A549 (cell line): Measurements from ENCODE around the gene MCM7. TPM values are rescaled to one million over a fixed set of nuclear protein-coding genes. Genes with fewer than 3 reads are reported as not detected.

Experiments used
- ATAC-seq, 2 experiments: fragments of 200-7000 bp in 1 of 2; fragments of >200 bp in 1 of 2; cut with Nextera tagmentation in 1 of 2; cut with Tn5 transposase in 1 of 2; 3 replicates each; pipeline versions ENCODE4 v1.8.0 to v1.9.1; 2018 to 2020; ENCODE audit warnings: mild to moderate bottlenecking in 1 of 2, moderate library complexity in 1 of 2
- CTCF ChIA-PET: fragments of 300-600 bp; sonication (Branson Sonifier 250); formaldehyde crosslinking; extraction: SDS; loops from one replicate; lab custom pipeline; 2021; ENCODE audit warnings: antibody characterized with exemption, inconsistent platforms; lab: Yijun Ruan, JAX
- POLR2A ChIA-PET: fragments of 350-600 bp; formaldehyde crosslinking; extraction: SDS; loops from one replicate; lab custom pipeline; 2021; ENCODE audit warnings: antibody characterized with exemption, inconsistent platforms; lab: Yijun Ruan, JAX
- DNase-seq, 2 experiments: peaks; one replicate each; pipeline versions ENCODE4 v3.0.0 to v3.0.0-alpha.2; 2011 to 2016; ENCODE audit warnings: low read depth in 1 of 2, low spot score in 1 of 2
- FAIRE-seq: peaks from 2 replicates; lab custom pipeline; 2011; peaks lifted over from hg19 to GRCh38; lab: Jason Lieb, UNC
- H3K27ac ChIP-seq, 2 experiments: fragments of >200 bp; sonication (Bioruptor Twin); formaldehyde crosslinking; 3 replicates each; pipeline ENCODE4 v1.5.1; 2016 to 2017
- H3K4me1 ChIP-seq: fragments of >200 bp; sonication (Bioruptor Twin); formaldehyde crosslinking; 3 replicates; pipeline ENCODE4 v1.6.1; 2016
- H3K4me2 ChIP-seq: fragments of >200 bp; sonication (Bioruptor Twin); formaldehyde crosslinking; 3 replicates; pipeline ENCODE4 v1.6.1; 2016
- H3K4me3 ChIP-seq: fragments of >200 bp; sonication (Bioruptor Twin); formaldehyde crosslinking; 3 replicates; pipeline ENCODE4 v1.5.1; 2016
- H3K9me3 ChIP-seq: fragments of >200 bp; sonication (Bioruptor Twin); formaldehyde crosslinking; 3 replicates; pipeline ENCODE4 v1.6.1; 2016
- CBX2 ChIP-seq: fragments of 200-600 bp; sonication (generic); IDR thresholded peaks from 2 replicates; pipeline ENCODE4 v1.6.1; 2016; ENCODE audit warnings: low read depth, mild to moderate bottlenecking, borderline replicate concordance
- CEBPB ChIP-seq, 2 experiments: fragments of >200 bp in 1 of 2; sonication (Bioruptor Twin) in 1 of 2; formaldehyde crosslinking in 1 of 2; IDR thresholded peaks; 2 replicates each; pipeline ENCODE4 v1.6.1; 2012 to 2016
- CHD2 ChIP-seq: fragments of 150-350 bp; IDR thresholded peaks from 2 replicates; pipeline ENCODE4 v1.6.1; 2014; ENCODE audit warnings: low read length; ENCODE audit not compliant: partially characterized antibody
- EHF ChIP-seq: fragments of 250-450 bp; sonication (Bioruptor Pico); IDR thresholded peaks from 2 replicates; pipeline ENCODE4 v1.5.0; 2020; ENCODE audit warnings: mild to moderate bottlenecking
- EHMT2 ChIP-seq: fragments of 200-600 bp; sonication (generic); IDR thresholded peaks from 2 replicates; pipeline ENCODE4 v1.6.1; 2016; ENCODE audit warnings: antibody characterized with exemption, low read depth, mild to moderate bottlenecking, moderate library complexity
- EP300 ChIP-seq, 2 experiments: fragments of >200 bp; sonication (Bioruptor Twin); formaldehyde crosslinking; IDR thresholded peaks; 2 replicates in 1 of 2; 3 replicates in 1 of 2; pipeline ENCODE4 v1.6.1; 2016 to 2017
- FOSL2 ChIP-seq, 2 experiments: fragments of 450-650 bp in 1 of 2; fragments of >200 bp in 1 of 2; sonication (Bioruptor Twin) in 1 of 2; formaldehyde crosslinking; IDR thresholded peaks; 2 replicates each; pipeline versions ENCODE4 v1.5.0 to v1.6.1; 2016 to 2020; ENCODE audit warnings: mild to moderate bottlenecking in 1 of 2, moderate library complexity in 1 of 2
- FOXS1 ChIP-seq: fragments of 250-450 bp; sonication (Bioruptor Pico); IDR thresholded peaks from 2 replicates; pipeline ENCODE4 v1.5.0; 2020; ENCODE audit warnings: mild to moderate bottlenecking, moderate library complexity
- HEYL ChIP-seq: fragments of 250-450 bp; sonication (Bioruptor Pico); IDR thresholded peaks from 2 replicates; pipeline ENCODE4 v1.8.0; 2021; ENCODE audit warnings: mild to moderate bottlenecking, moderate library complexity
- JUN ChIP-seq, 2 experiments: fragments of >200 bp; sonication (Bioruptor Twin); formaldehyde crosslinking; IDR thresholded peaks; 2 replicates in 1 of 2; 3 replicates in 1 of 2; pipeline ENCODE4 v1.6.1; 2016 to 2017
- KDM1A ChIP-seq: fragments of 200-600 bp; sonication (generic); IDR thresholded peaks from 2 replicates; pipeline ENCODE4 v1.6.1; 2016; ENCODE audit warnings: low read depth, mild to moderate bottlenecking
- KDM5A ChIP-seq: fragments of 200-600 bp; sonication (generic); IDR thresholded peaks from 2 replicates; pipeline ENCODE4 v1.6.1; 2016; ENCODE audit warnings: antibody characterized with exemption, mild to moderate bottlenecking
- MAZ ChIP-seq: fragments of 150-350 bp; IDR thresholded peaks from 2 replicates; pipeline ENCODE4 v1.6.1; 2014; ENCODE audit warnings: antibody characterized with exemption, low read depth, low read length, borderline replicate concordance
- MYC ChIP-seq: IDR thresholded peaks from 2 replicates; pipeline ENCODE4 v1.6.1; 2012; ENCODE audit warnings: mild to moderate bottlenecking, inconsistent platforms, low read length, improper control_type of control experiment, borderline replicate concordance
- NPAS2 ChIP-seq: fragments of 250-450 bp; sonication (Bioruptor Pico); IDR thresholded peaks from 2 replicates; pipeline ENCODE4 v1.8.0; 2022; ENCODE audit warnings: mild to moderate bottlenecking, moderate library complexity, borderline replicate concordance
- POLR2AphosphoS2 ChIP-seq: conservative IDR thresholded peaks from 2 replicates; pipeline ENCODE4 v1.6.1; 2012; ENCODE audit warnings: low read length, improper control_type of control experiment, inconsistent platforms
- RARB ChIP-seq: fragments of 250-450 bp; sonication (Bioruptor Pico); IDR thresholded peaks from 2 replicates; pipeline ENCODE4 v1.8.0; 2021; ENCODE audit warnings: mild to moderate bottlenecking, moderate library complexity
- RFX5 ChIP-seq: fragments of 450-650 bp; IDR thresholded peaks from 2 replicates; pipeline ENCODE4 v1.7.1; 2014; ENCODE audit warnings: antibody characterized with exemption, mild to moderate bottlenecking, moderate library complexity
- SMC3 ChIP-seq: fragments of >200 bp; sonication (Bioruptor Twin); formaldehyde crosslinking; IDR thresholded peaks from 3 replicates; pipeline ENCODE4 v1.6.1; 2018; ENCODE audit warnings: inconsistent platforms
- TFCP2L1 ChIP-seq: fragments of 250-450 bp; sonication (Bioruptor Pico); IDR thresholded peaks from 2 replicates; pipeline ENCODE4 v1.5.0; 2021; ENCODE audit warnings: mild to moderate bottlenecking
- TP53 ChIP-seq: fragments of 250-450 bp; sonication (Bioruptor Pico); IDR thresholded peaks from 2 replicates; pipeline ENCODE4 v1.5.0; 2021; ENCODE audit warnings: mild to moderate bottlenecking, moderate library complexity
- ZC3H11A ChIP-seq: fragments of 450-650 bp; IDR thresholded peaks from 2 replicates; pipeline ENCODE4 v1.6.1; 2014; ENCODE audit warnings: antibody characterized with exemption, mild to moderate bottlenecking
- ZNF302 ChIP-seq: fragments of 250-450 bp; sonication (Bioruptor Pico); IDR thresholded peaks from 2 replicates; pipeline ENCODE4 v1.9.0; 2021; ENCODE audit warnings: inconsistent platforms, mild to moderate bottlenecking, moderate library complexity
- WGBS: methylation state at CpG from one replicate; pipeline ENCODE4 v1.1.6; 2017; ENCODE audit errors: missing lambda C conversion rate; 5-methylcytosine and 5-hydroxymethylcytosine counted together
- polyA plus RNA-seq, 4 experiments: library from polyadenylated mRNA; depleted of rRNA in 3 of 4; stranded (reverse); fragments of >200 nt; fragmentation: RNase III in 1 of 4; extraction: RNeasy Plus Mini Kit Qiagen cat#74134 plus additional on column Dnase treatment in 1 of 4; gene quantifications; 2 replicates in 3 of 4; 3 replicates in 1 of 4; pipeline ENCODE4 v1.2.3, GENCODE V29; 2011 to 2017
- TF ChIP-seq, protein P1 (sequence below): IDR thresholded peaks from 2 replicates; pipeline ENCODE4 v1.6.1; 2012
- TF ChIP-seq, protein P2 (sequence below): IDR thresholded peaks from 2 replicates; pipeline ENCODE4 v1.6.1; 2012; ENCODE audit warnings: low read depth, borderline replicate concordance
- TF ChIP-seq, protein P3 (sequence below): fragments of 450-650 bp; IDR thresholded peaks from 2 replicates; pipeline ENCODE4 v1.6.1; 2014; ENCODE audit warnings: antibody characterized with exemption
- TF ChIP-seq, protein P4 (sequence below): fragments of 200-600 bp; sonication (generic); IDR thresholded peaks from 2 replicates; pipeline ENCODE4 v1.6.1; 2016; ENCODE audit warnings: antibody characterized with exemption, mild to moderate bottlenecking, moderate library complexity
- TF ChIP-seq, protein P5 (sequence below): IDR thresholded peaks from 2 replicates; pipeline ENCODE4 v1.6.1; 2012
- TF ChIP-seq, protein P6 (sequence below): fragments of 250-450 bp; sonication (Bioruptor Pico); IDR thresholded peaks from 2 replicates; pipeline ENCODE4 v1.5.0; 2020; ENCODE audit warnings: low read depth, mild to moderate bottlenecking, moderate library complexity

MCM7 gene
- polyA plus RNA-seq, 2 of the 4 experiments (the other 2 are of a cell fraction): 145 to 287 TPM

DNA sequence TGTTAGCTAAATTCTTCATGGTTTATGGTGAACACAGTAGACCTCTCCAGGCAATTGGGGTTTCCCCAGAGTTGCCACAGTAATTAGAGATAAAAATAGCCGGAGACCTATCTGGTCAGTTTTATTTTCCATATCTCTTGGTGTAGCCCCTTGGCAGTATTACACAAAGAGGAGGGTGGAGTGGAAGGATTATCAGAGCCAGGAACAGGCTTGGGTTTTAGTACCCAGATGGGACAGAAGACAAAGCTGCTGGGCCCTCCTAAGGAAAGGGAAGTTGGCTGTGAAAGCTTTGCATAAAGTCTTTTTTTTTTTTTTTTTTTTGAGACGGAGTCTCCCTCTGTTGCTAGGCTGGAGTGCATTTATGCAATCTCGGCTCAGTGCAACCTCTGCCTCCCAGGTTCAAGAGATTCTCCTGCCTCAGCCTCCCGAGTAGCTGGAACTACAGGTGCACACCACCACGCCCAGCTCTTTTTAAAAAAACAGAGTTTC, 41.9 kb downstream of the MCM7 start:
- POLR2A ChIA-PET: interaction anchor here (0.8 kb wide), 1 partner anchor 18 kb away, joined by 3 read pairs; no protein-coding TSS in a partner anchor

DNA sequence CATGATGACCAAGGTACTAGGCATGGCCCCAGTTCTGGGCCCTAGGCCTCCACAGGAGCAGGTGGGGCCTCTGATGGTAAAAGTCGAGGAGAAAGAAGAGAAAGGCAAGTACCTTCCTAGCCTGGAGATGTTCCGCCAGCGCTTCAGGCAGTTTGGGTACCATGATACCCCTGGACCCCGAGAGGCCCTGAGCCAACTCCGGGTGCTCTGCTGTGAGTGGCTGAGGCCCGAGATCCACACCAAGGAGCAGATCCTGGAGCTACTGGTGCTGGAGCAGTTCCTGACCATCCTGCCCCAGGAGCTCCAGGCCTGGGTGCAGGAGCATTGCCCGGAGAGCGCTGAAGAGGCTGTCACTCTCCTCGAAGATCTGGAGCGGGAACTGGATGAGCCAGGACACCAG, 44.2 kb downstream of the MCM7 start:
- H3K27ac ChIP-seq: no peak overlapping the region
- CTCF ChIA-PET: interaction anchor here (12.5 kb wide), 1 partner anchor 65 kb away, joined by 128 read pairs; no protein-coding TSS in a partner anchor
- TF ChIP-seq MAZ (no peak), EHF (CRISPR knock-in tag) (no peak), ZNF302 (CRISPR knock-in tag) (no peak), CHD2 (no peak), NPAS2 (CRISPR knock-in tag) (no peak), SMC3 (no peak), CBX2 (no peak), ZC3H11A (no peak), RFX5 (no peak), FOSL2 (IDR thresholded peaks at IDR 0.05) (no peak), FOSL2 (CRISPR knock-in tag; IDR thresholded peaks at IDR 0.05) (no peak), POLR2AphosphoS2 (no peak), JUN (IDR thresholded peaks at IDR 0.05) (no peak)
- TF ChIP-seq, protein P1, sequence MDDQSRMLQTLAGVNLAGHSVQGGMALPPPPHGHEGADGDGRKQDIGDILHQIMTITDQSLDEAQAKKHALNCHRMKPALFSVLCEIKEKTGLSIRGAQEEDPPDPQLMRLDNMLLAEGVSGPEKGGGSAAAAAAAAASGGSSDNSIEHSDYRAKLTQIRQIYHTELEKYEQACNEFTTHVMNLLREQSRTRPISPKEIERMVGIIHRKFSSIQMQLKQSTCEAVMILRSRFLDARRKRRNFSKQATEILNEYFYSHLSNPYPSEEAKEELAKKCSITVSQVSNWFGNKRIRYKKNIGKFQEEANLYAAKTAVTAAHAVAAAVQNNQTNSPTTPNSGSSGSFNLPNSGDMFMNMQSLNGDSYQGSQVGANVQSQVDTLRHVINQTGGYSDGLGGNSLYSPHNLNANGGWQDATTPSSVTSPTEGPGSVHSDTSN: no peak
- TF ChIP-seq, protein P2, sequence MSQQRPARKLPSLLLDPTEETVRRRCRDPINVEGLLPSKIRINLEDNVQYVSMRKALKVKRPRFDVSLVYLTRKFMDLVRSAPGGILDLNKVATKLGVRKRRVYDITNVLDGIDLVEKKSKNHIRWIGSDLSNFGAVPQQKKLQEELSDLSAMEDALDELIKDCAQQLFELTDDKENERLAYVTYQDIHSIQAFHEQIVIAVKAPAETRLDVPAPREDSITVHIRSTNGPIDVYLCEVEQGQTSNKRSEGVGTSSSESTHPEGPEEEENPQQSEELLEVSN: no peak

More for the DNA sequence above, 41.9 kb downstream of the MCM7 start:
- Histone ChIP-seq H3K9me3 (peaks cover 18% of the 10 kb centered on the region), H3K27ac (no peak overlapping the region), H3K4me2 (no peak overlapping the region), H3K4me3 (no peak overlapping the region), H3K4me1 (no peaks in the 10 kb centered on the region)
- DNase-seq: no peak
- ATAC-seq: no peak
- CTCF ChIA-PET: interaction anchor here (0.7 to 12.5 kb wide), 6 partner anchors 7 to 140 kb away, joined by 3 to 128 read pairs (median 4); partner anchors contain the start of genes TRIM4 and ZKSCAN1
- TF ChIP-seq TFCP2L1 (CRISPR knock-in tag): no peak
- TF ChIP-seq NPAS2 (CRISPR knock-in tag): no peak
- TF ChIP-seq EHMT2: no peak
- TF ChIP-seq MYC: no peak
- no peak for TF ChIP-seq CEBPB (IDR thresholded peaks at IDR 0.05)
- TF ChIP-seq, protein P2: no peak
- no peak for TF ChIP-seq KDM5A
- no peak for TF ChIP-seq FOXS1 (CRISPR knock-in tag)
- no peak for TF ChIP-seq EP300 (IDR thresholded peaks at IDR 0.05)
- TF ChIP-seq, protein P3, sequence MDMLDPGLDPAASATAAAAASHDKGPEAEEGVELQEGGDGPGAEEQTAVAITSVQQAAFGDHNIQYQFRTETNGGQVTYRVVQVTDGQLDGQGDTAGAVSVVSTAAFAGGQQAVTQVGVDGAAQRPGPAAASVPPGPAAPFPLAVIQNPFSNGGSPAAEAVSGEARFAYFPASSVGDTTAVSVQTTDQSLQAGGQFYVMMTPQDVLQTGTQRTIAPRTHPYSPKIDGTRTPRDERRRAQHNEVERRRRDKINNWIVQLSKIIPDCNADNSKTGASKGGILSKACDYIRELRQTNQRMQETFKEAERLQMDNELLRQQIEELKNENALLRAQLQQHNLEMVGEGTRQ: no peak
- TF ChIP-seq, protein P4, sequence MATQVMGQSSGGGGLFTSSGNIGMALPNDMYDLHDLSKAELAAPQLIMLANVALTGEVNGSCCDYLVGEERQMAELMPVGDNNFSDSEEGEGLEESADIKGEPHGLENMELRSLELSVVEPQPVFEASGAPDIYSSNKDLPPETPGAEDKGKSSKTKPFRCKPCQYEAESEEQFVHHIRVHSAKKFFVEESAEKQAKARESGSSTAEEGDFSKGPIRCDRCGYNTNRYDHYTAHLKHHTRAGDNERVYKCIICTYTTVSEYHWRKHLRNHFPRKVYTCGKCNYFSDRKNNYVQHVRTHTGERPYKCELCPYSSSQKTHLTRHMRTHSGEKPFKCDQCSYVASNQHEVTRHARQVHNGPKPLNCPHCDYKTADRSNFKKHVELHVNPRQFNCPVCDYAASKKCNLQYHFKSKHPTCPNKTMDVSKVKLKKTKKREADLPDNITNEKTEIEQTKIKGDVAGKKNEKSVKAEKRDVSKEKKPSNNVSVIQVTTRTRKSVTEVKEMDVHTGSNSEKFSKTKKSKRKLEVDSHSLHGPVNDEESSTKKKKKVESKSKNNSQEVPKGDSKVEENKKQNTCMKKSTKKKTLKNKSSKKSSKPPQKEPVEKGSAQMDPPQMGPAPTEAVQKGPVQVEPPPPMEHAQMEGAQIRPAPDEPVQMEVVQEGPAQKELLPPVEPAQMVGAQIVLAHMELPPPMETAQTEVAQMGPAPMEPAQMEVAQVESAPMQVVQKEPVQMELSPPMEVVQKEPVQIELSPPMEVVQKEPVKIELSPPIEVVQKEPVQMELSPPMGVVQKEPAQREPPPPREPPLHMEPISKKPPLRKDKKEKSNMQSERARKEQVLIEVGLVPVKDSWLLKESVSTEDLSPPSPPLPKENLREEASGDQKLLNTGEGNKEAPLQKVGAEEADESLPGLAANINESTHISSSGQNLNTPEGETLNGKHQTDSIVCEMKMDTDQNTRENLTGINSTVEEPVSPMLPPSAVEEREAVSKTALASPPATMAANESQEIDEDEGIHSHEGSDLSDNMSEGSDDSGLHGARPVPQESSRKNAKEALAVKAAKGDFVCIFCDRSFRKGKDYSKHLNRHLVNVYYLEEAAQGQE: no peak
- no peak for TF ChIP-seq HEYL (CRISPR knock-in tag)
- TF ChIP-seq, protein P5, sequence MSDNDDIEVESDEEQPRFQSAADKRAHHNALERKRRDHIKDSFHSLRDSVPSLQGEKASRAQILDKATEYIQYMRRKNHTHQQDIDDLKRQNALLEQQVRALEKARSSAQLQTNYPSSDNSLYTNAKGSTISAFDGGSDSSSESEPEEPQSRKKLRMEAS: no peak
- TF ChIP-seq, protein P1: no peak
- TF ChIP-seq, protein P6, sequence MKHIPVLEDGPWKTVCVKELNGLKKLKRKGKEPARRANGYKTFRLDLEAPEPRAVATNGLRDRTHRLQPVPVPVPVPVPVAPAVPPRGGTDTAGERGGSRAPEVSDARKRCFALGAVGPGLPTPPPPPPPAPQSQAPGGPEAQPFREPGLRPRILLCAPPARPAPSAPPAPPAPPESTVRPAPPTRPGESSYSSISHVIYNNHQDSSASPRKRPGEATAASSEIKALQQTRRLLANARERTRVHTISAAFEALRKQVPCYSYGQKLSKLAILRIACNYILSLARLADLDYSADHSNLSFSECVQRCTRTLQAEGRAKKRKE (CRISPR knock-in tag): no peak
- TF ChIP-seq KDM1A: no peak
- TF ChIP-seq RARB (CRISPR knock-in tag): no peak
- no peak for TF ChIP-seq TP53 (CRISPR knock-in tag)
- no peak for TF ChIP-seq RFX5
- FAIRE-seq: no peak
- 92% methylated on average over 5 of the region's 5 CpGs for WGBS

More for the DNA sequence above, 44.2 kb downstream of the MCM7 start:
- Histone ChIP-seq H3K4me2 (no peak overlapping the region), H3K9me3 (peaks cover 4% of the 10 kb centered on the region; the same call in 1 of the 3 replicates), H3K4me1 (no peaks in the 10 kb centered on the region), H3K4me3 (no peak overlapping the region)
- POLR2A ChIA-PET: no interaction called here
- ATAC-seq (no peak), FAIRE-seq (no peak), DNase-seq (no peak)
- WGBS: 86% methylated on average over 9 of the region's 10 CpGs
